HCT116 (cell line): Measurements from ENCODE around the gene HMX1. TPM values are rescaled to one million over a fixed set of nuclear protein-coding genes. Genes with fewer than 3 reads are reported as not detected.

Source experiments
- ATAC-seq: fragments of 200-7000 bp; cut with Tn5 transposase; 2 replicates; pipeline ENCODE4 v1.9.1; 2020; ENCODE audit warnings: mild to moderate bottlenecking, moderate library complexity
- BruUV-seq: library from RNA; stranded (reverse); fragments of 400-500 nt; replicated peaks from 2 replicates; lab custom pipeline; 2021; lab: Mats Ljungman, UMichigan
- CTCF ChIA-PET: fragments of 300-600 bp; sonication (Branson Sonifier 250); formaldehyde crosslinking; loops from one replicate; lab custom pipeline; 2021; ENCODE audit warnings: antibody characterized with exemption; lab: Charles Lee
- POLR2A ChIA-PET: fragments of 300-600, 350-600 bp; sonication (Branson Sonifier 250); formaldehyde crosslinking; loops from one replicate; lab custom pipeline; 2021; ENCODE audit warnings: antibody characterized with exemption; lab: Charles Lee
- RAD21 ChIA-PET, 2 experiments: fragments of 300-600 bp; sonication (Branson Sonifier 250); formaldehyde crosslinking; loops; one replicate each; lab custom pipeline; 2023; ENCODE audit warnings: low total read pairs in 2 of 2; ENCODE audit not compliant: uncharacterized antibody in 2 of 2, unreplicated experiment in 2 of 2, low non-redundant PET in 1 of 2; lab: Charles Lee
- DNase-seq: peaks from one replicate; pipeline ENCODE4 v3.0.0-alpha.2; 2010; ENCODE audit warnings: low read depth, low spot score
- H2AFZ ChIP-seq: fragments of 200-600 bp; shearing (Covaris generic), sonication (generic); 2 replicates; pipeline ENCODE4 v1.6.1; 2017; ENCODE audit warnings: low read depth, mixed run types, mixed read lengths, antibody characterized with exemption, low read length; ENCODE audit not compliant: poor library complexity, severe bottlenecking
- H3K27ac ChIP-seq: 2 replicates; pipeline ENCODE4 v1.5.1; 2012; ENCODE audit warnings: low read depth, low read length
- H3K27me3 ChIP-seq: fragments of 200-600 bp; sonication (generic); 2 replicates; pipeline ENCODE4 v1.6.1; 2016; ENCODE audit warnings: mixed run types, low read length, mixed read lengths; ENCODE audit not compliant: insufficient read depth
- H3K36me3 ChIP-seq, 2 experiments: fragments of 200-500 bp in 1 of 2; fragments of 200-600 bp in 1 of 2; sonication (Bioruptor generic) in 1 of 2; sonication (generic) in 1 of 2; 2 replicates each; pipeline versions ENCODE4 v1.5.1 to v1.6.1; 2014 to 2016; ENCODE audit warnings: low read length in 2 of 2, inconsistent platforms in 1 of 2, mixed read lengths in 1 of 2, mixed run types in 1 of 2; ENCODE audit not compliant: insufficient read depth in 2 of 2, control insufficient read depth in 1 of 2
- H3K4me1 ChIP-seq, 2 experiments: fragments of 200-600 bp in 1 of 2; sonication (generic) in 1 of 2; 2 replicates each; pipeline versions ENCODE4 v1.5.1 to v1.6.1; 2012 to 2017; ENCODE audit warnings: low read length in 2 of 2, inconsistent platforms in 1 of 2, mild to moderate bottlenecking in 1 of 2, mixed read lengths in 1 of 2, mixed run types in 1 of 2, moderate library complexity in 1 of 2; ENCODE audit not compliant: insufficient read depth in 2 of 2, control insufficient read depth in 1 of 2
- H3K4me2 ChIP-seq: fragments of 200-600 bp; sonication (generic); 2 replicates; pipeline ENCODE4 v1.6.1; 2017; ENCODE audit warnings: mixed run types, low read length, mixed read lengths
- H3K4me3 ChIP-seq, 2 experiments: fragments of 200-600 bp in 1 of 2; sonication (generic) in 1 of 2; replicated peaks in 1 of 2; 2 replicates each; pipeline ENCODE4 v1.5.1; 2011 to 2016; ENCODE audit warnings: low read length in 2 of 2, control low read depth in 1 of 2, low read depth in 1 of 2, mild to moderate bottlenecking in 1 of 2, mixed read lengths in 1 of 2, mixed run types in 1 of 2
- H3K79me2 ChIP-seq: fragments of 200-600 bp; sonication (generic); 2 replicates; pipeline ENCODE4 v1.6.1; 2017; ENCODE audit warnings: mild to moderate bottlenecking, mixed run types, low read length, moderate library complexity, mixed read lengths; ENCODE audit not compliant: insufficient read depth
- H3K9ac ChIP-seq: fragments of 200-600 bp; sonication (generic); 2 replicates; pipeline ENCODE4 v1.6.1; 2016; ENCODE audit warnings: low read length, mixed read lengths
- H3K9me2 ChIP-seq: fragments of 200-600 bp; sonication (generic), shearing (Covaris generic); 2 replicates; pipeline ENCODE4 v1.6.1; 2017; ENCODE audit warnings: mixed run types, mild to moderate bottlenecking, moderate library complexity; ENCODE audit not compliant: insufficient read depth
- H3K9me3 ChIP-seq, 2 experiments: fragments of 200-500 bp in 1 of 2; fragments of 200-600 bp in 1 of 2; sonication (Bioruptor generic) in 1 of 2; sonication (generic) in 1 of 2; 2 replicates each; pipeline ENCODE4 v1.6.1; 2014 to 2017; ENCODE audit warnings: low read length in 2 of 2, mixed read lengths in 2 of 2, inconsistent platforms in 1 of 2, low read depth in 1 of 2, mild to moderate bottlenecking in 1 of 2, mixed run types in 1 of 2, moderate library complexity in 1 of 2; ENCODE audit not compliant: control insufficient read depth in 1 of 2, insufficient read depth in 1 of 2
- H4K20me1 ChIP-seq: fragments of 200-600 bp; sonication (generic), shearing (Covaris generic); 2 replicates; pipeline ENCODE4 v1.6.1; 2017; ENCODE audit warnings: mixed run types, mild to moderate bottlenecking, moderate library complexity; ENCODE audit not compliant: insufficient read depth
- CBX3 ChIP-seq: IDR thresholded peaks from 2 replicates; pipeline ENCODE4 v1.6.1; 2012; ENCODE audit warnings: low read depth
- CEBPB ChIP-seq: IDR thresholded peaks from 2 replicates; pipeline ENCODE4 v1.6.1; 2012; ENCODE audit warnings: low read depth
- EGR1 ChIP-seq: IDR thresholded peaks from 2 replicates; pipeline ENCODE4 v1.6.1; 2012; ENCODE audit warnings: low read depth
- ELF1 ChIP-seq: IDR thresholded peaks from 2 replicates; pipeline ENCODE4 v1.6.1; 2012; ENCODE audit warnings: low read depth, borderline replicate concordance
- EZH2phosphoT487 ChIP-seq: fragments of 200-600 bp; IDR thresholded peaks from 2 replicates; pipeline ENCODE4 v1.6.1; 2018; ENCODE audit warnings: antibody characterized with exemption, borderline replicate concordance
- FOSL1 ChIP-seq: IDR thresholded peaks from 2 replicates; pipeline ENCODE4 v1.6.1; 2012; ENCODE audit warnings: low read depth
- JUND ChIP-seq: IDR thresholded peaks from 2 replicates; pipeline ENCODE4 v1.6.1; 2012
- POLR2A ChIP-seq: IDR thresholded peaks from 2 replicates; pipeline ENCODE4 v1.7.0; 2011; ENCODE audit warnings: borderline replicate concordance; ENCODE audit not compliant: insufficient read depth, insufficient read length; ENCODE audit errors: extremely low read depth
- POLR2AphosphoS5 ChIP-seq: IDR thresholded peaks from 2 replicates; pipeline ENCODE4 v1.6.1; 2011; ENCODE audit warnings: mild to moderate bottlenecking, low read depth, low read length, moderate library complexity
- SP1 ChIP-seq: IDR thresholded peaks from 2 replicates; pipeline ENCODE4 v1.6.1; 2012; ENCODE audit warnings: low read depth
- SRF ChIP-seq: IDR thresholded peaks from 2 replicates; pipeline ENCODE4 v1.6.1; 2012; ENCODE audit warnings: low read depth
- TCF7L2 ChIP-seq: IDR thresholded peaks from 2 replicates; pipeline ENCODE4 v1.7.0; 2011; ENCODE audit warnings: borderline replicate concordance, inconsistent platforms; ENCODE audit not compliant: insufficient read depth, insufficient read length; ENCODE audit errors: extremely low read depth
- YY1 ChIP-seq: IDR thresholded peaks from 2 replicates; pipeline ENCODE4 v1.6.1; 2011; ENCODE audit warnings: low read length, low read depth, moderate library complexity, mild to moderate bottlenecking; ENCODE audit not compliant: insufficient replicate concordance; ENCODE audit errors: extremely low read depth
- ZBTB33 ChIP-seq: IDR thresholded peaks from 2 replicates; pipeline ENCODE4 v1.6.1; 2011; ENCODE audit warnings: mild to moderate bottlenecking, low read length, moderate library complexity; ENCODE audit not compliant: insufficient replicate concordance; ENCODE audit errors: extremely low read depth
- ZFX ChIP-seq: fragments of 450-650 bp; IDR thresholded peaks from 2 replicates; pipeline ENCODE4 v1.6.1; 2017
- ZNF274 ChIP-seq: fragments of 200-500 bp; sonication (Bioruptor generic); IDR thresholded peaks from 2 replicates; pipeline ENCODE4 v1.6.1; 2014; ENCODE audit warnings: mild to moderate bottlenecking, low read depth, low read length, inconsistent platforms
- intact Hi-C: fragments of 100-400 bp; cut with micrococcal nuclease; formaldehyde crosslinking; loops from 2 replicates; pipeline ENCODE4 v1.10.0; 2022
- total RNA-seq: library from RNA; stranded (reverse); gene quantifications from one replicate; pipeline ENCODE4 v1.2.1, GENCODE V29; 2021; ENCODE audit not compliant: unreplicated experiment
- TF ChIP-seq, protein P1 (sequence below): IDR thresholded peaks from 2 replicates; pipeline ENCODE4 v1.6.1; 2012
- TF ChIP-seq, protein P2 (sequence below), 3 experiments: fragments of 200-600 bp in 1 of 3; sonication (generic) in 1 of 3; IDR thresholded peaks in 2 of 3; conservative IDR thresholded peaks in 1 of 3; 2 replicates each; pipeline ENCODE4 v1.5.1; 2012 to 2017; ENCODE audit warnings: low read depth in 2 of 3, low read length in 2 of 3, antibody characterized with exemption in 1 of 3, borderline replicate concordance in 1 of 3, control low read depth in 1 of 3, mild to moderate bottlenecking in 1 of 3, mixed read lengths in 1 of 3, mixed run types in 1 of 3, moderate library complexity in 1 of 3; ENCODE audit not compliant: insufficient read depth in 1 of 3
- TF ChIP-seq, protein P3 (sequence below): IDR thresholded peaks from 2 replicates; pipeline ENCODE4 v1.6.1; 2012; ENCODE audit warnings: low read depth

The HMX1 gene
- total RNA-seq, 1 experiment from 2014 or later: 0.39 TPM

GRCh38 chr4:8830611-8831200 is 40.9 kb downstream of the HMX1 start:
- RAD21 ChIA-PET: no interaction called here
- no peak for TF ChIP-seq ZBTB33
- TF ChIP-seq POLR2A: no peak
- TF ChIP-seq SRF: no peak
- no peak for TF ChIP-seq TCF7L2
- no peak for TF ChIP-seq CEBPB
- no peak for TF ChIP-seq ZFX
- TF ChIP-seq YY1: no peak
- no peak for TF ChIP-seq EGR1
- TF ChIP-seq, protein P1, sequence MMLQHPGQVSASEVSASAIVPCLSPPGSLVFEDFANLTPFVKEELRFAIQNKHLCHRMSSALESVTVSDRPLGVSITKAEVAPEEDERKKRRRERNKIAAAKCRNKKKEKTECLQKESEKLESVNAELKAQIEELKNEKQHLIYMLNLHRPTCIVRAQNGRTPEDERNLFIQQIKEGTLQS: no peak
- no peak for TF ChIP-seq ELF1
- TF ChIP-seq ZNF274: no peak
- no peak for TF ChIP-seq FOSL1
- TF ChIP-seq POLR2AphosphoS5: no peak
- TF ChIP-seq, protein P2, sequence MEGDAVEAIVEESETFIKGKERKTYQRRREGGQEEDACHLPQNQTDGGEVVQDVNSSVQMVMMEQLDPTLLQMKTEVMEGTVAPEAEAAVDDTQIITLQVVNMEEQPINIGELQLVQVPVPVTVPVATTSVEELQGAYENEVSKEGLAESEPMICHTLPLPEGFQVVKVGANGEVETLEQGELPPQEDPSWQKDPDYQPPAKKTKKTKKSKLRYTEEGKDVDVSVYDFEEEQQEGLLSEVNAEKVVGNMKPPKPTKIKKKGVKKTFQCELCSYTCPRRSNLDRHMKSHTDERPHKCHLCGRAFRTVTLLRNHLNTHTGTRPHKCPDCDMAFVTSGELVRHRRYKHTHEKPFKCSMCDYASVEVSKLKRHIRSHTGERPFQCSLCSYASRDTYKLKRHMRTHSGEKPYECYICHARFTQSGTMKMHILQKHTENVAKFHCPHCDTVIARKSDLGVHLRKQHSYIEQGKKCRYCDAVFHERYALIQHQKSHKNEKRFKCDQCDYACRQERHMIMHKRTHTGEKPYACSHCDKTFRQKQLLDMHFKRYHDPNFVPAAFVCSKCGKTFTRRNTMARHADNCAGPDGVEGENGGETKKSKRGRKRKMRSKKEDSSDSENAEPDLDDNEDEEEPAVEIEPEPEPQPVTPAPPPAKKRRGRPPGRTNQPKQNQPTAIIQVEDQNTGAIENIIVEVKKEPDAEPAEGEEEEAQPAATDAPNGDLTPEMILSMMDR (IDR thresholded peaks at IDR 0.05 in 2 of 3, conservative IDR thresholded peaks at IDR 0.05 in 1 of 3; ENCODE audit: borderline replicate concordance in 1 of 3, insufficient read depth in 1 of 3, low read depth in 2 of 3, low read length in 2 of 3): no peak
- TF ChIP-seq JUND: no peak
- no peak for TF ChIP-seq EZH2phosphoT487
- no peak for TF ChIP-seq CBX3
- TF ChIP-seq, protein P3, sequence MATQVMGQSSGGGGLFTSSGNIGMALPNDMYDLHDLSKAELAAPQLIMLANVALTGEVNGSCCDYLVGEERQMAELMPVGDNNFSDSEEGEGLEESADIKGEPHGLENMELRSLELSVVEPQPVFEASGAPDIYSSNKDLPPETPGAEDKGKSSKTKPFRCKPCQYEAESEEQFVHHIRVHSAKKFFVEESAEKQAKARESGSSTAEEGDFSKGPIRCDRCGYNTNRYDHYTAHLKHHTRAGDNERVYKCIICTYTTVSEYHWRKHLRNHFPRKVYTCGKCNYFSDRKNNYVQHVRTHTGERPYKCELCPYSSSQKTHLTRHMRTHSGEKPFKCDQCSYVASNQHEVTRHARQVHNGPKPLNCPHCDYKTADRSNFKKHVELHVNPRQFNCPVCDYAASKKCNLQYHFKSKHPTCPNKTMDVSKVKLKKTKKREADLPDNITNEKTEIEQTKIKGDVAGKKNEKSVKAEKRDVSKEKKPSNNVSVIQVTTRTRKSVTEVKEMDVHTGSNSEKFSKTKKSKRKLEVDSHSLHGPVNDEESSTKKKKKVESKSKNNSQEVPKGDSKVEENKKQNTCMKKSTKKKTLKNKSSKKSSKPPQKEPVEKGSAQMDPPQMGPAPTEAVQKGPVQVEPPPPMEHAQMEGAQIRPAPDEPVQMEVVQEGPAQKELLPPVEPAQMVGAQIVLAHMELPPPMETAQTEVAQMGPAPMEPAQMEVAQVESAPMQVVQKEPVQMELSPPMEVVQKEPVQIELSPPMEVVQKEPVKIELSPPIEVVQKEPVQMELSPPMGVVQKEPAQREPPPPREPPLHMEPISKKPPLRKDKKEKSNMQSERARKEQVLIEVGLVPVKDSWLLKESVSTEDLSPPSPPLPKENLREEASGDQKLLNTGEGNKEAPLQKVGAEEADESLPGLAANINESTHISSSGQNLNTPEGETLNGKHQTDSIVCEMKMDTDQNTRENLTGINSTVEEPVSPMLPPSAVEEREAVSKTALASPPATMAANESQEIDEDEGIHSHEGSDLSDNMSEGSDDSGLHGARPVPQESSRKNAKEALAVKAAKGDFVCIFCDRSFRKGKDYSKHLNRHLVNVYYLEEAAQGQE: no peak
- TF ChIP-seq SP1: no peak
- H3K4me3 ChIP-seq: no peak overlapping the region
- H3K4me1 ChIP-seq: no peaks in the 10 kb centered on the region
- H3K9me3 ChIP-seq: no peaks in the 10 kb centered on the region
- no peaks in the 10 kb centered on the region for H4K20me1 ChIP-seq
- POLR2A ChIA-PET: no interaction called here
- H3K27me3 ChIP-seq: peaks cover 8% of the 10 kb centered on the region; the same call in 1 of the 2 replicates
- no peaks in the 10 kb centered on the region for H3K9me2 ChIP-seq
- CTCF ChIA-PET: no interaction called here
- H3K79me2 ChIP-seq: no peaks in the 10 kb centered on the region
- H3K36me3 ChIP-seq: no peaks in the 10 kb centered on the region
- intact Hi-C loops: no loop called here
- ATAC-seq (no peak), DNase-seq (no peak)
- H3K9ac ChIP-seq: no peak overlapping the region
- no peak overlapping the region for H3K4me2 ChIP-seq
- no peak overlapping the region for H2AFZ ChIP-seq
- H3K27ac ChIP-seq: no peak overlapping the region
- BruUV-seq: no TSS peak
